HG03159 (cell line): ENCODE measurements around the gene FRMPD3.

Experiments
- ATAC-seq: cut with Tn5 transposase; IDR thresholded peaks from one replicate; pipeline ENCODE4 v1.9.1; 2021; ENCODE audit warnings: mild to moderate bottlenecking, moderate library complexity; ENCODE audit not compliant: unreplicated experiment

FRMPD3 gene

DNA sequence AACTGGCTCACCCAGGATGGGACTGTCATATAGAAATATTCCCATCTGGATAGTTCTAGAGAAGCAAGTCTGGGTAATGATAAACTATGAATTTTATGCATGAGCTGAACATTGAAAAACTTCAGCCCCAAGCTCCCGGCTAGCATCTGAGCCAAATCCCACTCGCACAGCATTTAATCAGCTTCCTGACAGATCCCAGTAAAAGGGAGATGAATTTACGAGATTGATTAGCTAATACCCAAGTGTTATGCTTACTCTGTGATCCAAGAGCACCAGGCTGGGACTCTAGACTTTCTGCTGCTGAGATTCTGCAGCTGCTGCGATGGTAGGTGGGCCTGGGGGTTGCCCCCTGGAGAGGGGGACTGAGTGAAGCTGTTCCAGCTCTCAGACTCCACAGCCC lies 28.0 kb downstream of the FRMPD3 start:
- no peak for ATAC-seq

GRCh38 chrX:107480272-107480671 lies 30.8 kb downstream of the FRMPD3 start:
- no peak for ATAC-seq

GRCh38 chrX:107482046-107482445 lies 32.6 kb downstream of the FRMPD3 start:
- no peak for ATAC-seq

GRCh38 chrX:107484002-107484726 lies 34.7 kb downstream of the FRMPD3 start:
- no peak for ATAC-seq

GRCh38 chrX:107485013-107485412 lies 35.6 kb downstream of the FRMPD3 start:
- no peak for ATAC-seq

DNA sequence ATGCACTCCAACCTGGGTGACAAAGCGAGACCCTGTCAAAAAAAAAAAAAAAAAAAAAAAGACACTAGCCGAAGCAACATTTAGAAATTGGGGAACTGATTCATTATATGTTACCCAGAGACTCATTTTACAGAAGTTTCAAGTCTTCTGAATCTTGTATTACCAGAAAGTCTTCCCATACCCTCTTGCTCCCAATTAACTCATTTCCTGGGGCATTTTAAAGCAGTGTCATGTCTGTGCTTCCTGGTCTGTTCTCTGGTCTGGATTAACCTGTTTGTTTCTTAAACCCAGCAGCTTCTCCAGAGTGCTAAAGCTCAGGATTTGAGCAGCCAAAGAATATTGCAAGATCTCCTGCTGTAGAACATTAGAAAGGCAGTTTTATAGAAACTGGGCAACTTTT lies 43.7 kb downstream of the FRMPD3 start:
- no peak for ATAC-seq

- no peak for ATAC-seq
Measured at GRCh38 chrX:107496786-107497185, 47.3 kb downstream of the FRMPD3 start.
